NCI-H69 (cell line): Measurements from ENCODE around the gene MACROD2.

ENCODE experiments used
- DNase-seq: peaks from one replicate; lab custom pipeline; 2025; lab: John Stamatoyannopoulos, UW

MACROD2 gene

GRCh38 chr20:14525426-14525825 is 530.1 kb downstream of the MACROD2 start:
- DNase-seq, result no peak

- DNase-seq, result no peak
These were observed 531.6 kb downstream of the MACROD2 start for GRCh38 chr20:14526891-14527290.

- no peak for DNase-seq
These were observed 536.5 kb downstream of the MACROD2 start for GRCh38 chr20:14531786-14532185.

- DNase-seq, result peak; percentile 63
These were observed 541.4 kb downstream of the MACROD2 start for GRCh38 chr20:14536738-14537137.

GRCh38 chr20:14538433-14538832 is 543.1 kb downstream of the MACROD2 start:
- DNase-seq, result no peak

- no peak for DNase-seq
These were observed 547.7 kb downstream of the MACROD2 start for GRCh38 chr20:14543040-14543439.

GRCh38 chr20:14544688-14545087 is 549.4 kb downstream of the MACROD2 start:
- no peak for DNase-seq

GRCh38 chr20:14550655-14551054 is 555.3 kb downstream of the MACROD2 start:
- no peak for DNase-seq

- DNase-seq, result no peak
These were observed 558.6 kb downstream of the MACROD2 start for GRCh38 chr20:14553774-14554534.

GRCh38 chr20:14555676-14556075 is 560.4 kb downstream of the MACROD2 start:
- no peak for DNase-seq

GRCh38 chr20:14556206-14556605 is 560.9 kb downstream of the MACROD2 start:
- DNase-seq, result no peak

GRCh38 chr20:14559612-14560011 is 564.3 kb downstream of the MACROD2 start:
- DNase-seq, result peak; percentile 24

GRCh38 chr20:14561741-14562221 is 566.5 kb downstream of the MACROD2 start:
- DNase-seq, result peak; percentile 37

- no peak for DNase-seq
These were observed 567.7 kb downstream of the MACROD2 start for GRCh38 chr20:14562981-14563380.

- no peak for DNase-seq
These were observed 571.2 kb downstream of the MACROD2 start for GRCh38 chr20:14566505-14566904.

- DNase-seq, result peak; percentile 72
These were observed 572.9 kb downstream of the MACROD2 start for GRCh38 chr20:14568225-14568624.

GRCh38 chr20:14568701-14569100 is 573.4 kb downstream of the MACROD2 start:
- DNase-seq, result peak; percentile 36

- no peak for DNase-seq
These were observed 574.3 kb downstream of the MACROD2 start for GRCh38 chr20:14569641-14570040.

- no peak for DNase-seq
These were observed 575.5 kb downstream of the MACROD2 start for GRCh38 chr20:14570811-14571210.

GRCh38 chr20:14573676-14574075 is 578.4 kb downstream of the MACROD2 start:
- DNase-seq, result no peak

- peak; percentile 46 for DNase-seq
These were observed 581.0 kb downstream of the MACROD2 start for GRCh38 chr20:14576196-14576877.

- DNase-seq, result peak; percentile 94
These were observed 585.2 kb downstream of the MACROD2 start for GRCh38 chr20:14580418-14581074.

GRCh38 chr20:14581731-14582130 is 586.4 kb downstream of the MACROD2 start:
- no peak for DNase-seq
